ENCODE measurements around the gene GJD4.

Gene GJD4

DNA sequence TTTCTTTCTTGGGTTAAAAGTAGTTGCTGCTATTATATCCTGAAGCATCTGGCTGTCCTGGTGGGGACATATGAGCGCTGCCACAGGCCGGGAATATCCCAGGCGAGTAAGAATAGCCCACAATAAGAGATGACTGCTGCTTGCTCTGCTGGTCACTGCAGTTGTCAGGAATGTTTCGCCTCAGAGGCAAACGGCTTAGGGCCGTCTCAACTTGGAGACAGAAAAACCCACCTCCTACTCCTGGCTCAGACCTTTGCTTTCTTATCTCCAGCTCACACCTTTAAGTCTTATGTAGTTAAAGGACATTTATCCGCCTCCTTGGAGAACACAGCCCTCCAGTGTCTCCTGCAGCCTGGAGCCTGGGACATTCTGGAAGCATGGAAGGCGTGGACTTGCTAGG, at the start of gene GJD4:
TSS of gene GJD4 (plus strand) at position 151 of the 400 bp plus-strand sequence. CDS start at position 378, 227 bp downstream.
- no peak for DNase-seq

DNA sequence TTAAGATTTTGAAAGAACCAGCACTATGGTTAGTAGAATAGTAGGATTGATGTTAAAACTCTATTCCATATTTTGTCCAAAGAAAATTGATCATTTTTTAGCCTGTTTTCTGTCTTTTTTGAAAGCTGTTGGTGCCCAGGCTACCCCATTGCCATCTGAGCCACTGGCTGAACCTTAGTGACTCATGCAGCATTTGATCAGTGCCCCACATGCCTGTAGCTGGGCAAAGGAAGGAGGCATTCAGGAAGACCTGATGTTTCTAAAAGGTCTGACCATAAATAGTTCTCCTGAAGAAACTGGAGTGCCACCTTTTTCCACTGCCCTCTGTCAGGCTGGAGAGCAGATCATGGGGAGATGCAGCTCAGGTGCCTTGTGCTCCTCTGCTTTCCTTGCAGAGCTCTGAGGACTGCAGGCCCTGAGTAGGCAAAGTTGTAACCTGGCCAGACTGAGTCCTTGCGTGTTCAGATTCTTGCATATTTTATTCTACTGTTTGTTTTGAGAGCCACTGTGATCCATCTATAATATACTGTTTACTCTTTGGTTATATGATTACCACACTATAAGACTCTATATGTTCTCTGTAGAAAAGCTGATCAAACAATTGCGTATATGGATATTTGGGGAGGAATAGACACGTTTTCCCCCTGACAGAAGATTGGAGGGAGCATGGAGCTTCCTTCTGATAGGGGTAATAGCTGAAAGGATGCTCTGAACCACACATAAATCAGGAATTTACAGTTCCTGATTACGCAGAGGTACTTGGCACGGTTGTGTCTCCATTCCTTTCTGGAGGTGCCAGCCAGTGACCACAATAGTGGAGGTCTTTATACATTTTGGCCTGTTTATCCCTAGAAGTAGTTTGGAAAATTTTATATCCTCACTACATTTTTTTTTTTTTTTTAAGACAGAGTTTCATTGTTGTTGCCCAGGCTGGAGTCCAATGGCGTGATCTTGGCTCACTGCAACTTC, 48.9 kb upstream of the GJD4 start:
- no peak for DNase-seq

DNA sequence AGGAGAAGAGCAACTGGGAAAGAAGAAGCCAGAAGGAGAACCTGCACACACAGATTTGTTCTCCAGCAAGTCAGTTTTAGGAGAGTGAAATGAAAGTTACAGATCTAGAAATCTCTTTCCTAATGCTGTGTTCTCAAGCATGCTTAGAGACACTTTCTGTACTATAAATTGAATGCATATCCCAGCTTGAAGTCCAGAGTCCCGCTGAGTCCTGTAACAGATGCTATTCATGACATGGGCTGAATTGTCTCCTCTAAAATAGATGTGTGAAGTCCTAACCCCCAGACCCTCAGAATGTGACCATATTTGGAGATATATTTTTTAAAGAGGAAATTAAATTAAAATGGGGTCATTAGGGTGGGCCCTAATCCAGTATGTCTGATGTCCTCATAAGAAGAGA, 46.9 kb upstream of the GJD4 start:
- DNase-seq = no peak

- DNase-seq = no peak
These were observed 45.7 kb upstream of the GJD4 start for GRCh38 chr10:35559416-35559815.

DNA sequence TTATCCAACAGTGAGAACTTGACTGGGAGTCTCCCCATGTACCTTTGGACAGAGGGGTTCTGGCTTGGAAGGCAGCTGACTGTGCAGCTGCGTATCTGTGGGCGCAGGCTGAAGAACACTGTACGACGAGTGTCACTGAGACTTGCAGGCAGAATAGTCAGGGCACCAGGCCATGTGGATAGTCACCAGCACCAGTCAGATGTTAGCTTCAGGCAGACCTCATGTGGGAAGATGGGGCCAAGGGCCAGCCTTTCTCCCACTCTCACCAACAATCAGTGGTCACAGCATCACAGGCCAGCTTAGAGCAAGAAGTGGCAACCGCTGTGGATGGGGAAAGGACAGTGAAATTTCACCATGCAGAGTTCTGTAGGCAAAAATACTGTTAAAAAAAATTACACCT, 43.4 kb upstream of the GJD4 start:
- no peak for DNase-seq

GRCh38 chr10:35562427-35562826, 42.7 kb upstream of the GJD4 start:
- no peak for DNase-seq

GRCh38 chr10:35563261-35563891, 41.8 kb upstream of the GJD4 start:
- DNase-seq = peak; percentile 48

DNA sequence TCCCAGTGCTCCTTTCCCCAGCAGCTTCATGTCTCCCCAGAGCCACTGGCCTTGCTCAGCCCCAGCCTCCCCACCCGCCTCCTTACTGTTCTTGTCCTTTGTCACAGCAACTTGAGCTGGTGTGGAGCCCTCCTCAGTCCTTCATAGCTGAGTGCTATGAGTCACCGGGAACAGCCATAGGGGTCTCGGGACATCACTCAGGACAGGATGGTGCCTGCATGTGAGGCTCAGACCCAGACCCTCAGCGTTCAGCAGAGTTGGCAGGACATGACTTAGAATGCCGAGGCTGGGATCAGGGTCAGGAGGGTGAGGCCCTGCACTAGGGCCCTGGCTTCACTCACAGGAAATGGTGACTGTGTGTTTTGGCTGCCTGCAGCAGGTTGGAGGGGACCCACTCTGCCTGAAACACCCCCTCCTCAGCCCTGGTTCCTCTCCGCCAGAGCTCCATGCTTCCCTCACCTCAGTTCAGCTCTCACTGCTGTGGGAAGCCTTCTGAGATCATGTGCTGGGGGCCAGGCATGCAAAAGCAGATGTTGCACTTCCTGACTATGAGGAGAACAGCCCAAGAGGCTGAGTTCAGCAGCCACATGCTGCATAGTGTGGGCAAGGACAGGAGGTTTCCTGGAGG, 40.7 kb upstream of the GJD4 start:
- DNase-seq = no peak

GRCh38 chr10:35565602-35566081, 39.5 kb upstream of the GJD4 start:
- DNase-seq = no peak

DNA sequence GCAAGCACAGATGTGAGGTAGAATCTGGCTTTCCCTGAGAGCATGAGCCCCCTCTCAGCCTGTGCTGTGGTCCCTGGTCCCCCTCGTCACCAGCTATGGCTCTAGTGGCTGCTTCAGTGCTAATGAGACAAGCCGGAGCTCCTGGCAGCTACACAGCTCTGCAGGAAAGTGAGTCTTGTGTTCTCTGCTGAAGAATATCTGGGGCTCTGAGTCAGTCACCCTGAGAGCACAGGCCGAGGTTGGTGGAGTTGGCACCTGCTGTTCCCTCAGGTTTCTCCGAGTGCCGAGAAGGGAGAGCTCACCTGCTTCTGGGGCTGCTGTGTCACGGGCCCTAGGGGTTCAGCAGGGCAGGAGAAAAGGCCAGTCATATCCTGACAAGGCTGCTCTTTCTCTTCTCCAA, 37.2 kb upstream of the GJD4 start:
- DNase-seq = no peak

DNA sequence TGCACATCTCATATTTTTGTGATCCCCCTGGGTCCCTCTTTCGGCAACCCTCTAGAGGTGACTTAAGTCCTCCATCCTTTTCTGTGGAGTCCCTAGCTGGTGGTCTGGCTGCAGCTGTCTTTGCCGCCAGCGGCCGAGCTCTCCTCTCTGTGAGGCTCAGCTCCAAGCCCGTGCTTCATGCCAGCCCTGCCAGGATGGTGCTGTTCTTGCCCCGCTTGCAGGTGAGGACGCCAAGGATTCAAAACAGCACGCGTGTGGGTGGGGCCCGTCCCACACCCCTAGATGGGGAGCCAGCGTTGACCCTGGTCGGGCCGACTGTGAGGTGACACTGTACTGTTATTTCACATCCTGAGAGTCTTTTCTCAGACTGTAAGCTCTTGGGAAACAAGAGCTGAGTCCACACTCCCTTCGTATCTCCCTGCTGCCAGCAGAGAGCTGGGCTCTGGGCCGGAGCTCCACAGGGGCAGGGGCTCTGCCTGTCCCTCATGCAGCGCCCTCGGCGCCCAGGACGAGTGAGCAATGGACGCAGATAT, 36.6 kb upstream of the GJD4 start:
- no peak for DNase-seq

DNA sequence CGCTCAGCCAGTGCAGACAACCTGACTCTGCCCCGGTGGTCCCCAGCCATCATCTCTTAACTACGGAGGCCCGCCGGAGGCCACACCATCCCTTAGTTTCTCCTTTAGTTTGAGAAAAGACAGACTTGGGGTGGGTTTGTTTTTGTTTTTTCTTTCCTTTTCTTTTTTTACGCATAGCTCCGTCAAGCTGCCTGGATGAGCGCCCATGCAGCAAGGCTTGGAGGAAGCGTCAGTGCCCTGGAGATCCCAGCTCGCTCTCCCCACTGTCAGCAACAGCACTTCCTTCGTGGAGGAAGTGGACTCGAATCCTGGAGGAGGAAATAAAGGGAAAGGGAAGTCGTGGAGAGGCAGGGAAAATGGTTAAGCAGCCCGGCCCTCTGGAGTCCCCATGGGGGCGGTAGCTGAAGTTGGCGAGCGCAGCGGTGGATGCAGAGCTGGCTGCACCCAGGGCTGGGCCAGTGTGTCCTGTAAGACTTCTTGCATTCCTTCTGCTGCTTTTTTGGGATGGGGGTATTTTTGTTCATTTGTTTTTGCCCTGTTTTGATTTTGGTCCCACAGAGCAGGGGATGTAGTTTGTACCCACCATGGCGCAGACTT, 35.9 kb upstream of the GJD4 start:
- no peak for DNase-seq

GRCh38 chr10:35569836-35570235, 35.3 kb upstream of the GJD4 start:
- no peak for DNase-seq

GRCh38 chr10:35570397-35570796, 34.7 kb upstream of the GJD4 start:
- no peak for DNase-seq

GRCh38 chr10:35572583-35572982, 32.6 kb upstream of the GJD4 start:
- DNase-seq = no peak

GRCh38 chr10:35573796-35574195, 31.3 kb upstream of the GJD4 start:
- no peak for DNase-seq

GRCh38 chr10:35574924-35575352, 30.2 kb upstream of the GJD4 start:
- no peak for DNase-seq

- no peak for DNase-seq
These were observed 29.5 kb upstream of the GJD4 start for GRCh38 chr10:35575640-35576039.

DNA sequence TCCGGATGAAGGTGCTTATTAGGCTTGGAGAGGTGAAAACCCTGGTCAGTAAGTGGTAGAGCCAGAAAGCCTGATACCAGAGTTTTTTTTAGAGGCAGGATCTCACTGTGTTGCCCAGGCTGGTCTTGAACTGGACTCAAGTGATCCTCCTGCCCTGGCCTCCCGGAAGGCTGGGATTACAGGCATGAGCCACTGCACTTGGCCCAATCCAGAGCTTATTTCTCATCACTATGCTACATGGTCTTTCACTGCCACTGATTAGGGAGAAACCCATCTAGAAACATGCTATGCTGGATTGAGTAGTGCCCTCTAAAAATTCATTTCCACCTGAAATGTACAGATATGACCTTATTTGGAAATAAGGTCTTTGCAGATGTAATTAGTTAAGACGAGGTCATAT, 28.4 kb upstream of the GJD4 start:
- no peak for DNase-seq

DNA sequence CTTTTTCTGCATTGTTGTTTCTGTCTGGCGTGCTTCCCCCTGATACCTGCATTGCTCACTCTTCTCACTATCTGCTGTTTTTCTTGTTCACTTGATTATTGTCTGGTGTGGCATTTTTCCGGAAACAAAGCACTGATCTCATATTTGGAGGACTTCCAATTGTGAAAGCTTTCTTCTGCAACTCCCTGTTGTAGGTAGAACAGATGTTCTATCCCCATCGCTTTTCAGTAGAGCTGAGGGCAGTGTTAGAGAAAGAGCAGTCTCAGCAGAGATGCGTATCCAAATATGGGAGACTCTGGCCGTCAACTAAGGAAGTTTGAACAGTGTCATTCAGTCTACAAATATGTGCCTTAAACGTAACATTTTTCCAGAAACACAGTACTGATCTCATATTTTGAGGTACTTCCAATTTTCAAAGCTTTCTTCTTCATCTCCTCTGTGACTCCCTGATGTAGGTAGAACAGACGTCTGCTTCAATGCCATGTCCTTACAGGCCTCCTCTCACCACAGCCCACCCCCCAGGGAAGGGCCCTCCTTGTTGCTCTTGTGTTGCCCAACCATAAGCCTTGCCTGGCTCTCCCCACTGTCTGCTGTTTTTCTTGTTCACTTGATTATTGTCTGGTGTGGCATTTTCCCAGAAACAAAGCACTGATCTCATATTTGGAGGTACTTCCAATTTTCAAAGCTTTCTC, 27.1 kb upstream of the GJD4 start:
- no peak for DNase-seq

GRCh38 chr10:35578618-35578956, 26.6 kb upstream of the GJD4 start:
- DNase-seq = no peak

DNA sequence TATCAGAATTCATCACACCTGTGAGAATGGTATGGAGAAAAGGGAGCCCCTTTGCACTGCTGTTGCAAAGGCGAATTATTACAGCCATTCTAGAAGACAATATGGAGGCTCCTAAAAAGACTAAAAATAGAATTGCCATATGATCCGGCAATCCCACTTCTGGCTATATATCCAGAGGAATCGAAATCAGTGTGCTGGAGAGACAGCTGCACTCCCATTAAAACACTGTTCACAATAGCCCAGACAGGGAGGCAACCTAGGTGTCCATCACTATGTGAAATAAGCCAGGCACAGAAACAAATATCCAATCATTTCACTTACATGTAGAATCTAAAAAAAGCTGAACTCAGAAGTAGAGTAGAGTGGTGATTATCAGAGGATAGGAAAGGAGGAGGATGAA, 26.0 kb upstream of the GJD4 start:
- no peak for DNase-seq
